Measurements from ENCODE around the gene EVI5. TPM values are rescaled to one million over a fixed set of nuclear protein-coding genes. Genes with fewer than 3 reads are reported as not detected.

The EVI5 gene
- total RNA-seq, 1 experiment from 2014 or later = 23.2 TPM

DNA sequence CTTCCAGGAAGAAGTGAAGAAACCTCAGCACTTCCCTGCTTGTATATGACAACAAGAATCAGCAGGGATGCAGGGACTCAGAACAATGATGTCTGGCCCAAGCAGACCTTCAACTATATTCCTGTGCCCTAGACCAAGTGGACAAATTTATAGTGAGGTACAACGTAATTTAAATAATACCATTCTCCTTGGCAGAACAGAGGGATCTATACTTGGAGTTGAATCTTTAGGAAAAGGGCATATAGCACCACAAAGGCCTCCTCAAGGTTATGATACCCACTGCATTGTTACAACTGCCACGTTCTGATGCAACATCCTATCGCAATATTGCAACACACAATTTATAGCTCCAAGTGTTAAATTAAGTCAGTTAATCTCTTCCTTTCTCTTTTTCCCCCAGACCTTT, 269.1 kb downstream of the EVI5 start:
- H3K4me1 Mint-ChIP-seq (ENCODE audit: insufficient read depth, unreplicated experiment) = peaks cover 7% of the 10 kb centered on the region
- ChIA-PET CTCF (no interaction called here), POLR2A (interaction anchor here (0.9 to 1.3 kb wide), 2 partner anchors 9 to 24 kb away, joined by 3 to 4 read pairs; no protein-coding TSS in a partner anchor)
- no peak overlapping the region for H3K27ac Mint-ChIP-seq (ENCODE audit: low read depth, unreplicated experiment)
- peak; percentile 53 for DNase-seq (ENCODE audit: unreplicated experiment)
- H3K36me3 Mint-ChIP-seq (ENCODE audit: insufficient read depth, unreplicated experiment) = peaks cover 7% of the 10 kb centered on the region
- no peaks in the 10 kb centered on the region for H3K9me3 Mint-ChIP-seq (ENCODE audit: unreplicated experiment)
- H3K27me3 Mint-ChIP-seq (ENCODE audit: insufficient read depth, unreplicated experiment) = no peaks in the 10 kb centered on the region
- no peak overlapping the region for H3K4me3 Mint-ChIP-seq (ENCODE audit: unreplicated experiment)
- TF ChIP-seq, protein P1, sequence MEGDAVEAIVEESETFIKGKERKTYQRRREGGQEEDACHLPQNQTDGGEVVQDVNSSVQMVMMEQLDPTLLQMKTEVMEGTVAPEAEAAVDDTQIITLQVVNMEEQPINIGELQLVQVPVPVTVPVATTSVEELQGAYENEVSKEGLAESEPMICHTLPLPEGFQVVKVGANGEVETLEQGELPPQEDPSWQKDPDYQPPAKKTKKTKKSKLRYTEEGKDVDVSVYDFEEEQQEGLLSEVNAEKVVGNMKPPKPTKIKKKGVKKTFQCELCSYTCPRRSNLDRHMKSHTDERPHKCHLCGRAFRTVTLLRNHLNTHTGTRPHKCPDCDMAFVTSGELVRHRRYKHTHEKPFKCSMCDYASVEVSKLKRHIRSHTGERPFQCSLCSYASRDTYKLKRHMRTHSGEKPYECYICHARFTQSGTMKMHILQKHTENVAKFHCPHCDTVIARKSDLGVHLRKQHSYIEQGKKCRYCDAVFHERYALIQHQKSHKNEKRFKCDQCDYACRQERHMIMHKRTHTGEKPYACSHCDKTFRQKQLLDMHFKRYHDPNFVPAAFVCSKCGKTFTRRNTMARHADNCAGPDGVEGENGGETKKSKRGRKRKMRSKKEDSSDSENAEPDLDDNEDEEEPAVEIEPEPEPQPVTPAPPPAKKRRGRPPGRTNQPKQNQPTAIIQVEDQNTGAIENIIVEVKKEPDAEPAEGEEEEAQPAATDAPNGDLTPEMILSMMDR (IDR thresholded peaks at IDR 0.05; ENCODE audit: unreplicated experiment) = no peak
- intact Hi-C loops (cut with micrococcal nuclease) = no loop called here
- no TSS peak for BruUV-seq (replicated peaks)

DNA sequence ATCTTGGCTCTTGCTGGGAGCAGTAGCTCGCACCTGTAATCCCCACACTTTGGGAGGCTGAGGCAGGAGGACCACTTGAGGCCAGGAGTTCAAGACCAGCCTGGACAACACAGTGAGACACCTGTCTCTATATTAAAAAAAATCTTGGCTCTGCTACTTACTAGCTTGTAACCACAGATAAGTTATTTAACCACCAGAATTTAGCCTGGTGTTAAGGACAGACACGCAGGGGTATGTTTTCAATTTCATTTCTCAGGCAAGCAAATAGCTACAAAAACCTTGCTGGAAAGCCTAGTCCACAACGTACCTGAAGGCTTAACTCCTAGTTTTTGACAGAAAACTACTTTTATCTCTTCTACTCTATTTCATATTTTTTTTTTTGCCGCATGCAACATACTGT, 273.4 kb downstream of the EVI5 start:
- H3K27me3 Mint-ChIP-seq (ENCODE audit: insufficient read depth, unreplicated experiment) = no peaks in the 10 kb centered on the region
- H3K4me1 Mint-ChIP-seq (ENCODE audit: insufficient read depth, unreplicated experiment) = peaks cover 7% of the 10 kb centered on the region
- ChIA-PET CTCF (no interaction called here), POLR2A (no interaction called here)
- BruUV-seq (replicated peaks) = no TSS peak
- H3K9me3 Mint-ChIP-seq (ENCODE audit: unreplicated experiment) = no peaks in the 10 kb centered on the region
- no peak overlapping the region for H3K27ac Mint-ChIP-seq (ENCODE audit: low read depth, unreplicated experiment)
- TF ChIP-seq, protein P1 (IDR thresholded peaks at IDR 0.05; ENCODE audit: unreplicated experiment) = no peak
- H3K36me3 Mint-ChIP-seq (ENCODE audit: insufficient read depth, unreplicated experiment) = peaks cover 7% of the 10 kb centered on the region
- DNase-seq (ENCODE audit: unreplicated experiment) = no peak
- H3K4me3 Mint-ChIP-seq (ENCODE audit: unreplicated experiment) = no peak overlapping the region
- intact Hi-C loops (cut with micrococcal nuclease) = no loop called here

DNA sequence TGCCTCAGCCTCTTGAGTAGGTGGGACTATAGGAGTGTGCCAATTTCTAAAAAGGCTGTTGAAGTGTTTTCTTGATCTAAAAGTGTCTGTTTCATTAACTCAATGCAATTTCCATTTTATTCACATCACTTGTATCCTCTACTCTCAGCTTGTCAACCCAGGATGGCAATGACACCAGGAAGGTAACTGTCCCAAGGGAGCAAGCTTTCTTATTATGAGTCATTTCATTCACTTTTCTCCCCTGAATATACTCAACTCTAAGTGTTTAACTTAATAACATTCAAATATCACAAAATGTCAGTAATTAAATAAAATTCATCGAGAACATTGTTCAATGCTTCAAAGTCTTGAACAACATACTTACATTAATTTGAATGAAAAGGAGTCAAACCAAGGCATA, 275.3 kb downstream of the EVI5 start:
- H3K4me1 Mint-ChIP-seq (ENCODE audit: insufficient read depth, unreplicated experiment) = no peaks in the 10 kb centered on the region
- H3K36me3 Mint-ChIP-seq (ENCODE audit: insufficient read depth, unreplicated experiment) = peaks cover 7% of the 10 kb centered on the region
- H3K9me3 Mint-ChIP-seq (ENCODE audit: unreplicated experiment) = no peaks in the 10 kb centered on the region
- H3K4me3 Mint-ChIP-seq (ENCODE audit: unreplicated experiment) = no peak overlapping the region
- H3K27ac Mint-ChIP-seq (ENCODE audit: low read depth, unreplicated experiment) = no peak overlapping the region
- ChIA-PET CTCF (no interaction called here), POLR2A (no interaction called here)
- DNase-seq (ENCODE audit: unreplicated experiment) = no peak
- TF ChIP-seq, protein P1 (IDR thresholded peaks at IDR 0.05; ENCODE audit: unreplicated experiment) = no peak
- intact Hi-C loops (cut with micrococcal nuclease) = no loop called here
- no TSS peak for BruUV-seq (replicated peaks)
- no peaks in the 10 kb centered on the region for H3K27me3 Mint-ChIP-seq (ENCODE audit: insufficient read depth, unreplicated experiment)

DNA sequence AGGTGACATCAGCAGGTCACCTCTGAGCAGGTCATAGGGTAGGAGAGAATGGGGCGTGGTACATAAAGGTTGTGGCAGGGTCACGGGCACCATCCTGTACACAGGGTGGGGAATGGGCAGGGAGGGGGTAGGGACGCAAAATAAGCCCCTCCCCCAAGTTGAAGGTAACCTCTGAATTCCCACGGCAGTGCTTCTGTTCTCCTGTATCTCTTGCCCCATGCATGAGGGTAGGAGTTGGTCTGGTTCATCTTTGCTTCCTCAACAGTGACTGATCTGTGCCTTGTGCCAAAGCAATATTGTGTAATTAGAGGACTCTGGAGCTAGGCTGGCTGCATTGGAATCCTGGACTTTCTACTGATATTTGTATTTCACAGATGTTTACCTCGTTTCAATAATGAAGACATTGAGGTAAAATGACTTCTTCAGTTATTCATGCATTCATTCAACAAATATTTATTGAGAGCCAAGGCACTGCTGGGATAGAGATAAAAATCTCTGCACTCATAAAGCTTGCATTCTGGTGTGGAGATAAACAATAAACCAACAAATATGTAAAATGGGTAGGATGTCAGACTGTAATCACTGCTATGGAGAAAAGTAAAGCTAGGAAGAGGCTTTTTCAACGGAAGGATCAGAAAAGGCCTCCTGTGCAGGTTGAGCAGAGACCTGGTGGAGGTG, 279.8 kb downstream of the EVI5 start:
- POLR2A ChIA-PET = no interaction called here
- no TSS peak for BruUV-seq (replicated peaks)

More for the DNA sequence above, 279.8 kb downstream of the EVI5 start:
- Mint-ChIP-seq H3K27me3 (ENCODE audit: insufficient read depth, unreplicated experiment) (no peaks in the 10 kb centered on the region), H3K9me3 (ENCODE audit: unreplicated experiment) (no peaks in the 10 kb centered on the region), H3K36me3 (ENCODE audit: insufficient read depth, unreplicated experiment) (no peaks in the 10 kb centered on the region), H3K4me3 (ENCODE audit: unreplicated experiment) (no peak overlapping the region), H3K27ac (ENCODE audit: low read depth, unreplicated experiment) (no peak overlapping the region), H3K4me1 (ENCODE audit: insufficient read depth, unreplicated experiment) (no peaks in the 10 kb centered on the region)
- TF ChIP-seq, protein P1 (IDR thresholded peaks at IDR 0.05; ENCODE audit: unreplicated experiment) = no peak
- no peak for DNase-seq (ENCODE audit: unreplicated experiment)
- CTCF ChIA-PET = interaction anchor here (0.6 kb wide), 2 partner anchors 47 to 455 kb away, joined by 3 read pairs; no protein-coding TSS in a partner anchor
- intact Hi-C loops (cut with micrococcal nuclease) = no loop called here
